ENCODE data around the gene FBXO33.

FBXO33 gene

DNA sequence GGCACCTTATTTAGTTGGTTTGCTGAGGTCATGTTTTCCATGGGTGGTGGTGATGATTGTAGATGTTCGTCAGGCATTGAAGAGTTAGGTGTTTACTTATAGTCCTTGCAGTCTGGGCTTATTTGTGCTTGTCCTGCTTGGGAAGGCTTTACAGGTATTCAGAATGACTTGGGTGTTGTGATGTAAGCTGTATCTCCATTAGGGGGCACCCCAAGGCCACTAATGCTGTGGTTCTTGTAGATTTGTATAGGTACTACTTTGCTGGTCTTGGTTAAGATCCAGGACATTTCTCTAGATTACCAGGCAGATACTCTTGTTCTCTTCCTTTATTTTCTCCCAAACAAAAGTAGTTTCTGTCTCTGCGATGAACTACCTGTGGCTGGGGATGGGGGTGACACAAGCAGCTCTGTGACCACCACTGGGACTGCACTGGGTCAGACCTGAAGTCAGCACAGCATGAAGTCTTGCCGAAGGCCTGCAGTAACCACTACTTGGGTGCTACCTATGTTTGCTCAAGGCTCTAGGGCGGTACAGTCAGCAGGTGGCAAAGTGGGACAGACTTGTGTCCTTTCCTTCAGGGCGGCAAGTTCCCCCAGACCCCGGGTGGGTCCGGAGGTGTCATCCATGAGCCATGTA, 35.8 kb upstream of the FBXO33 start:
- Histone ChIP-seq H3K27me3 (ENCODE audit: insufficient read depth, low read depth) (no peaks in the 10 kb centered on the region), H3K27ac (no peak overlapping the region), H3K4me1 (ENCODE audit: low read depth, poor library complexity, severe bottlenecking) (peaks cover 3% of the 10 kb centered on the region), H3K4me3 (IDR thresholded peaks at IDR 0.05; ENCODE audit: insufficient read depth, low read depth, low read length) (no peak overlapping the region), H2AFZ (ENCODE audit: low read depth) (no peak overlapping the region), H3K36me3 (ENCODE audit: insufficient read depth) (no peaks in the 10 kb centered on the region), H4K20me1 (ENCODE audit: insufficient read depth) (no peaks in the 10 kb centered on the region), H3K4me2 (no peak overlapping the region), H3K9ac (no peak overlapping the region), H3K79me2 (ENCODE audit: insufficient read depth, low read depth) (no peaks in the 10 kb centered on the region)
- peak; percentile 59 for TF ChIP-seq CTCF (conservative IDR thresholded peaks at IDR 0.05; ENCODE audit: low read depth, low read length)

DNA sequence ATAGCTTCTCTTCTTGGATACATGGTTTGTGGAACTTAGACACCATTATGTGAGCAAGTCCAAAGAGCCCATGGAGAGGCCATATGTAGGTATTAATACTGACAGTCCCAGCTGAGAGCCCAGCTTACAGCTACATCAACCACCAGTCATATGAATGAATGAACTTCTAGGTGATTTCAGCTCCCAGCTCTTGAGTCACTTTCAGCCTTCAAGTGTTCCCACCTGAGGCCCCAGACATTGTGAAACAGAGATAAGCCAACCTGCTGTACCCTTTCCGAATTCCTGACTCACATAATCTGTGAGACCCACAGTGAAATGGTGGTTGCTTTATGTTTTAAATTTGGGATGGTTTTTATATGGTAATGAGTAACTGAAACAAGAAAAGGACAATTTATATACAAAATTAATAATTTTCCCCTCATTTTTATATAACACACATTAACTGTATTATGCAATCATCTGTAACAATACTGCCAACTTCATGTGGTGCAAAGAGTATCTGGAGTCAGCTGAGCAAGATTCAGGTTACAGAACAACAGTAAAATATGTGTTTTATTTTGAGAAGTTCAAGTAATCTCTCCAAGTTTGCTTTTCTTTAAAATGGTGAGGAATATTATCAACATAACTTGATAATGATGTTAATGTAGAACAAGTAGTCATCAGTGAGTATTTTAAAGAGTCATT, 27.7 kb upstream of the FBXO33 start:
- Histone ChIP-seq H3K4me2 (peak overlapping the region; percentile 17; the same call in 1 of the 2 replicates), H3K4me3 (IDR thresholded peaks at IDR 0.05; ENCODE audit: insufficient read depth, low read depth, low read length) (no peak overlapping the region), H3K27me3 (ENCODE audit: insufficient read depth, low read depth) (no peaks in the 10 kb centered on the region), H2AFZ (ENCODE audit: low read depth) (no peak overlapping the region), H3K9ac (no peak overlapping the region), H3K4me1 (ENCODE audit: low read depth, poor library complexity, severe bottlenecking) (peaks cover 9% of the 10 kb centered on the region), H3K79me2 (ENCODE audit: insufficient read depth, low read depth) (no peaks in the 10 kb centered on the region), H4K20me1 (ENCODE audit: insufficient read depth) (no peaks in the 10 kb centered on the region), H3K36me3 (ENCODE audit: insufficient read depth) (no peaks in the 10 kb centered on the region), H3K27ac (no peak overlapping the region)
- no peak for TF ChIP-seq CTCF (conservative IDR thresholded peaks at IDR 0.05; ENCODE audit: low read depth, low read length)

GRCh38 chr14:39456702-39457250, 24.5 kb upstream of the FBXO33 start:
- Histone ChIP-seq H3K27ac (no peak overlapping the region), H2AFZ (ENCODE audit: low read depth) (no peak overlapping the region), H3K79me2 (ENCODE audit: insufficient read depth, low read depth) (no peaks in the 10 kb centered on the region), H3K27me3 (ENCODE audit: insufficient read depth, low read depth) (no peaks in the 10 kb centered on the region), H3K4me3 (IDR thresholded peaks at IDR 0.05; ENCODE audit: insufficient read depth, low read depth, low read length) (no peak overlapping the region), H4K20me1 (ENCODE audit: insufficient read depth) (no peaks in the 10 kb centered on the region), H3K4me2 (no peak overlapping the region), H3K4me1 (ENCODE audit: low read depth, poor library complexity, severe bottlenecking) (peaks cover 28% of the 10 kb centered on the region), H3K36me3 (ENCODE audit: insufficient read depth) (no peaks in the 10 kb centered on the region), H3K9ac (no peak overlapping the region)
- TF ChIP-seq CTCF (conservative IDR thresholded peaks at IDR 0.05; ENCODE audit: low read depth, low read length) = no peak

GRCh38 chr14:39454906-39455539, 22.8 kb upstream of the FBXO33 start:
- Histone ChIP-seq H3K4me1 (ENCODE audit: low read depth, poor library complexity, severe bottlenecking) (peaks cover 40% of the 10 kb centered on the region), H3K9ac (no peak overlapping the region), H3K27me3 (ENCODE audit: insufficient read depth, low read depth) (no peaks in the 10 kb centered on the region), H2AFZ (ENCODE audit: low read depth) (no peak overlapping the region), H3K4me2 (no peak overlapping the region), H3K79me2 (ENCODE audit: insufficient read depth, low read depth) (no peaks in the 10 kb centered on the region), H3K4me3 (IDR thresholded peaks at IDR 0.05; ENCODE audit: insufficient read depth, low read depth, low read length) (no peak overlapping the region), H4K20me1 (ENCODE audit: insufficient read depth) (no peaks in the 10 kb centered on the region), H3K36me3 (ENCODE audit: insufficient read depth) (no peaks in the 10 kb centered on the region), H3K27ac (no peak overlapping the region)
- no peak for TF ChIP-seq CTCF (conservative IDR thresholded peaks at IDR 0.05; ENCODE audit: low read depth, low read length)
